NCI-H460 (cell line): ENCODE data around the gene FLOT2. TPM values are rescaled to one million over a fixed set of nuclear protein-coding genes. Genes with fewer than 3 reads are reported as not detected.
"Not testable (repeated sequence)": the region's sequence is repeated elsewhere in the genome, so short reads cannot be mapped to it uniquely, and the experiment has no call there.

Experiments
- DNase-seq: peaks from one replicate; pipeline ENCODE4 v3.0.0-alpha.2; 2016; ENCODE audit warnings: low read depth; ENCODE audit errors: extremely low read depth
- total RNA-seq: library from RNA; depleted of rRNA; stranded (reverse); fragments of >200 nt; shearing (Covaris generic); gene quantifications from 2 replicates; pipeline ENCODE4 v1.2.3, GENCODE V29; 2014

The FLOT2 gene
- total RNA-seq, 1 experiment from 2014 or later = 30.7 TPM

DNA sequence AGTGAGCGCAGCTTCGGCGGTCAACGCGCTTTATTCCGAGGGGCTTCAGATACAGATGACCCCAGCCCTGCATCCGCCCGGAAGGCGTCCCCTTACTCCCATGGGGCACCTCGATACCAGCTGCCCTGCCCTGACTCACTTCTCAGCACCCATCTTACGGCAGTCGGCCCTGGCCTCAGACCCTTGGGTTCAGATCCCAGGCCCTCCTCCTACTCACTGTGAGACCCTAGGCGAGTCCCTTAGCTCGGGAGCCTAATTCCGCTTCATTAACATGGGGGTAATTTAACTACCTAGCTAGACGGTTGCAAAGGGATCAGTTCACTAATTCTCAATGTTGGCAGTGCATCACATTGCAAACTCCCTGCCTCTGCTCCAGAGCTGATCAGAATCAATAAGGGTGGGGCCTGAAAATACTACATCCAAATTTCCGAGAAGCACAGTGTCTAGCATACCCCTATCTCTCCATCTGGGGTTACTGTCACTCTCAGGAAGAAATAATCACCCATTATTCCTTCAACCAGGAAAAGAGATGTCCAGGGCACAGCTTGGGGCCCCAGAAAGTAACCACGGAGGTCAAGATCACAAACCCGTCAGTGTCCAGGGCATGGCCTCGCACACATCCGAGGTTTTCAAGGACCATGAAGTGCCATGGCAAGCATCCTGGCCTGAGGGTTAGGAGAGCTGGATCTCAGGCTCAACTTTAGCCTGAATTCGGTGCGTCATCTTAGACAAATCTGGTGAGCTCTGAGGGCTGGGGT lies 415 bp upstream of the FLOT2 start:
- DNase-seq = no peak

DNA sequence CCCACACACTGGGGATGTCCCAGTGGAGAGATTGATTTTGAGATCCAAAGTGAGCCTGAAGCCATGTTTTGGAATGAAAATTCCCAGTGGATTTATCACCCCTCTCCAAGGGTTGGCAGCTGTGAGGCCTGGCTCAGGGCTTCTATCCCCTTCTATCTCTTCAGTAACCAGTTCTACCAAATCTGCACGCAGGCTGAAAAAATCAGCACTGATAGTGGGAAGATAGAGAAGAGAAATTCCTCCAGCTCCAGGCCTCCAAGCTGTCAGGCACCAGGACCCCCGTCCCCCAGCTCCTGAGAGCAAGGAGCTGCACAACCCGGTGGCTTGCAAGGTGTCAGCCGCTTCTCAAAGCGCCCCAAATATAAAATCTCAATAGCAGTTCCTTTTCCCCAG lies 1.0 kb downstream of the FLOT2 start:
- DNase-seq = no peak

DNA sequence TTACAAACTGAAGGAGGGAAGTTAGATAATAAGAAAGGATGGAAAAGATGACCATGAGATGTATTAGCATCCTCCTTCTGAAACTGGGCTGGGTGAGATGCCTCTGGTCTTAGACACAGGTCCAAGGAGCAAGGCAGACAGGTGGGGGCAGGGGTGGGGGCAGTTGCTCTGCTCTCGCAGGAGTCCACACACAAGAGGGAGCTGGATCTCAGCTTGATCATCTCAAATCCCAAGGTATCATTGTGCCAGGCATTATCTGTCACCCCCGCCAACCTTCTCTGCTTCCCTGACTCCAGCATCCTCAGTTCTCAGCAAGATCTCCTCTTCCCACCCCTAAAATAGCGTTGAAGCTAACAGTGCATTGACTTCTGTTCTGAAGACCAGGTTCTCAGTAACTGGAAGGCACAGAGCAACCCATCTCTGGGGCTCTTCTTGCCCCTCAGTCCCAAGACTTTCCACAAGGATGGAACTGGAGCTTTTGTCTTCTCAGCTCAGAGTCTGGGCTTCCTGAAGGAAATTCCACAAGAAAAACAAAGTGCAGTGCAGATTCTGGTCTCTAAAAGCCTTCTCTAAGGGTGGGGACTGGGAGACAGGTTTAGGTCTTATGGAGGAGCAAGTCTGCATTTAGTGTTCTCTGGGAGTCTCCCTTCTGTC lies 1.6 kb downstream of the FLOT2 start:
- DNase-seq = no peak

DNA sequence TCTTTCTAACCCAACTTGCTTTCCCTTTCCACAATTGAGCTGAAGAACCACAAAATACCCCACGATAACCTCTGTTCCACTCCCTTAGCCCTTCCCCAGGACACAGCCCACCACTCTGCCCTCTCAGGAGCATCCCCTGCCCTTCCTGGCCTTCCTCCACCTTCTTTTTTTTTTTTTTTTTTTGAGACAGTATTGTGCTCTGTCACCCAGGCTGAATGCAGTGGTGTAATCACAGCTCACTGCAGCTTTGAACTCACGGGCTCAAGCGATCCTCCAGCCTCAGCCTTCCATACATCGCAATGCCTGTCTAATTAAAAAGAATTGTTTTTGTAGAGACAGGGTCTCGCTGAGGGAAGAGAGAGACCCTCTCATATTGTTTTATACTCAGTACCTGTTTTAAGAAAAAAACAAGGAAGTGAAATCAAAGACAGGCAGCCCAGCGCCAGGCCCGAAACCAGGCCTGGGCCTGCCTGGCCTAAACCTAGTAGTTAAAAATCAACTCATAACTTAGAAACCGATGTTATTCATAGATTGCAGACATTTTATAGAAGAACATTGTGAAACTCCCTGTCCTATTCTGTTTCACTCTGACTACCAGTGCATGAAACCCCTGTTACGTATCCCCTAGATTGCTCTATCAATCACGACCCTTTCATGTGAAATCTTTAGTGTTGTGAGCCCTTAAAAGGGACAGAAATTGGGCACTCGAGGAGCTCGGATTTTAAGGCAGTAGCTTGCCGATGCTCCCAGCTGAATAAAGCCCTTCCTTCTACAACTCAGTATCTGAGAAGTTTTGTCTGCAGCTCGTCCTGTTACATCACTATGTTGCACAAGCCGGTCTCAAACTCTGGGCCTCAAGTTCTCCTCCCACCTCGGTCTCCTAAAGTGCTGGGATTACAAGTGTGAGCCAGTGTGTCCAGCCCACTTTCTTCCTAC lies 4.0 kb downstream of the FLOT2 start:
- not testable (repeated sequence) for DNase-seq

- no peak for DNase-seq
Observed at GRCh38 chr17:28892024-28892423, 5.5 kb downstream of the FLOT2 start.

DNA sequence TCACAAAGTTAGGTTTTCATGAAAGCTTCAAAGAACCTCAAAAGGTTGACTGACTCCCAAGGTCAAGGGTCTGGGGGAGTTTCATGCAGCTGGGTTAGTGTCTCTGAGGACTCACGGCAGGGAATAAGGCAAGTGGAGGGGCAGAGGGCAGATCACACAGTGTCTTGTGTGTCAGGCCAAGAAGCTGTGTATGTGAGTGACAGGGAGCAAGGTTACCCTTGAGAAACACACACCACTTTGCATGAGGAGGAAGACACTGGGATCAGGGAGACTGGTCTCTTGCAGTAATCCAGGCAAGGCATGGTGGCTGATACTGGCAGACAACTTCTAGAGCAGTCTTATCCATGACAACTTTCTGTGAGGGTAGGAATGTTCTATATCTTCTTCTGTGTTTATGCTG lies 6.3 kb downstream of the FLOT2 start:
- no peak for DNase-seq

DNA sequence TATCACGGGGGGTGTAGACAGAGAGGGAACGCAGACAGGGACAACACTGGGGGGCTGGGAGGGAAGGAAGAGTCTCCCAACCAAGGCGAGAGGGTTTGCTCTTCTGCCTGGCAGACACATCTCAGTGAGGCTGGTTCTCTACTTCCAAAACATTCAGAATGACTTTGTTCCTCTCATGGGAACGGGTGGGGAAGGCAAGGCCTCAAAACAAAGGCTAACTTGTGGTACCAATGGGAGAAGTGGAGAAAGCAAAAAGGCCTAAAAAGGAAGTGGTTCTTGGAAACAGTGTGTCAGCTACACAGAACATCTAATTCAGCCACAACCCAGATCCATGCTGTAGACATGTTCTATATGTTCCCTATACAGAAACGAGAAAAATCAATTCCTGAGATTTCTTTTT lies 7.5 kb downstream of the FLOT2 start:
- no peak for DNase-seq

- no peak for DNase-seq
Observed at GRCh38 chr17:28888832-28889231, 8.7 kb downstream of the FLOT2 start.

DNA sequence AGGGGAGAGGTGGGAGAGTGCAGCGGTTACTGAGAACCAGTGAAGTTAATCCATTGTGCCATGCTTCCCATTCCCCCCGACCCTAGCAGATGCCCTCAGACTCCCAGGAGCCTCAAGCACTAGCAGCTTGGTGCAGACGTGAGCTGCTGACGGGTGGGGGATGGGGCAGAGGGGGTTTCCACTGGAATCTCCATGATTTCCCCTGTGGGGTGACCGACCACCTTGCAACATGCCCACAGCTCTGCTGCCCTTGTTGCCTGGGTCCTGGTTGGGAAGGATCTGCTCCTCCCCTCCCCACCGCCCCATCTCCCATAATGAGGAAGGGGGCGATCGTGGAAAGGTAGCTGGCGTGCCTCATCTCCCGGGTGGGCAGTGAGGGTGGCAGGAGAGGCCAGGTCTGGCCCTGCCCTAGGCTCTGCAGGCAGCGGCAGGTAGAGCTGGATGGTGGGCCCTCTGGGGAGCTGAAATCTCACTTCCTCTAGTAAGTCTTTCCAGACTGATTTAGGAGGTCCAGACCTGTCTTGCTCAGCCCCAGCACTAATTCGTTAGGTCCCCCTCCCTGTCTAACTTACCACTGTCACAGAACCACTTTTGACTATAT lies 9.6 kb downstream of the FLOT2 start:
- no peak for DNase-seq

- no peak for DNase-seq
Observed at GRCh38 chr17:28885951-28886350, 11.6 kb downstream of the FLOT2 start.

GRCh38 chr17:28885363-28885762 lies 12.2 kb downstream of the FLOT2 start:
- DNase-seq = no peak

- DNase-seq = no peak
Observed at GRCh38 chr17:28883967-28884702, 13.4 kb downstream of the FLOT2 start.

DNA sequence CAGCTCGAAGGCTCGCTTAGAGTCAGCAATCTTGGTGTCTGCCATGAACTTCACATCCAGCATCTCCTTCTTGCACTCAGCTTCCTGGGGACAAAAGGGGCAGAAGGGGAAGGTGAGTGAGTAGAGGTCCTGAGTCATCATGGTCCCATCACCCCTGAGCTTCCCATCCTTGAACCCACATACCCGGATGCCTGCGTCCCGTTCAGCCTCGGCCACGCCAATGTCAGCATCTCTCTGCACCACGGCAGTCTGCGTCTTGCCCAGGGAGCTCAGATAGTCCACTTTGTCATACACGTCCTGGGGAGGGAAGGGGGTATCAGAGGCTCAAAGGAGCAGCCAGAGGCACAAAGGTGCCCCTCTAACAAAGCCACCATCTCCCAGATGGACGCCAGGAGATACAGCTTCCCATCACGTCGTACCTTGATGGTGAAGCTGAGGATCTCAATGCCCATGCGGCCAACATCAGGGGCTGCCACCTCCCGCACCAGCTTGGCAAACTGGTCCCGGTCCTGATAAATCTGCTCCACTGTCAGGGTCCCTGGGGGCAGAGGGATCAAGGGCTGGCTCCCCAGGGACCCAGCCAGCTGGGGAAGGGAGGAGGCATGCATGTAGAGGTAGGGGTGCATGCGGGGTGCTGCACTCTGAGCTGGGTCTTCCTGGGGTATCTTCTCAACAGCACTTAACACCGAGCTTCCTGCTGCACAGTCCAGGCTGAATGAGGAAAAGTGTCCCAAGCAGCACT lies 15.2 kb downstream of the FLOT2 start:
- DNase-seq = no peak

- no peak for DNase-seq
Observed at GRCh38 chr17:28881533-28882056, 15.9 kb downstream of the FLOT2 start.

GRCh38 chr17:28880572-28880945 lies 17.0 kb downstream of the FLOT2 start:
- DNase-seq = no peak

DNA sequence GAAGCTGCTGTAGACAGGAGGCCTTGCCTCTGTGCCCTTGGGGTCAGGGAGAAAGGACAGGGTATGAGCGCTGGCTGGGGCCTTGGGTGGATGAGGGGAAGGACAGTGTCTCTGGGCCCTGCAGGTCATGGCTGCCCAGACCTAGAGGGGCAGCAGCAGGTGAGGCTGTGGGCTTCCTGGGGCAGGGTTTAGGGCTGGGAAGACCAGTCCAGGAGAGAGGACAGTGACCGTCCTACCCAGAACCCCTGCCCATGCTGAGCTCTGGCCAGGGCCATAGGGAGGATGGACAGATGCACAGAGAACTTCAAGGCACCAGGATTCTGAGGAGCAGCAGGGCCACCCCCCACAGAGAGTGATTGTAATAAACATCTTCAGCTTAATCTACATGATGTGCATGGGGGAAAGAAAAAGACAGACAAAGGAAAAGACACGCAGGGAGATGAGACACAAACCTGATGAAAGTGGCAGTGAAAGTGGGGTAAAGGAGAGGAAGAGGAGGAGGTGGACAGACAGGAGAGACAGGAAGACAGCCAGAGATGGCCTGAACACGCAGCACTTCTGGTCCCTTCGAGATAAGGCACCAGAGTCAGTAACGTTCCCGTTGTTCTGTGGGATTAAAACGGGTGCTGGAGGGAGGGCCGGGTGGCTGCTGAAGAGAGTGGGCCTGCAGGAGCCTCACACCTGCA lies 17.5 kb downstream of the FLOT2 start:
- DNase-seq = no peak

GRCh38 chr17:28878981-28879380 lies 18.6 kb downstream of the FLOT2 start:
- peak; percentile 46 for DNase-seq

DNA sequence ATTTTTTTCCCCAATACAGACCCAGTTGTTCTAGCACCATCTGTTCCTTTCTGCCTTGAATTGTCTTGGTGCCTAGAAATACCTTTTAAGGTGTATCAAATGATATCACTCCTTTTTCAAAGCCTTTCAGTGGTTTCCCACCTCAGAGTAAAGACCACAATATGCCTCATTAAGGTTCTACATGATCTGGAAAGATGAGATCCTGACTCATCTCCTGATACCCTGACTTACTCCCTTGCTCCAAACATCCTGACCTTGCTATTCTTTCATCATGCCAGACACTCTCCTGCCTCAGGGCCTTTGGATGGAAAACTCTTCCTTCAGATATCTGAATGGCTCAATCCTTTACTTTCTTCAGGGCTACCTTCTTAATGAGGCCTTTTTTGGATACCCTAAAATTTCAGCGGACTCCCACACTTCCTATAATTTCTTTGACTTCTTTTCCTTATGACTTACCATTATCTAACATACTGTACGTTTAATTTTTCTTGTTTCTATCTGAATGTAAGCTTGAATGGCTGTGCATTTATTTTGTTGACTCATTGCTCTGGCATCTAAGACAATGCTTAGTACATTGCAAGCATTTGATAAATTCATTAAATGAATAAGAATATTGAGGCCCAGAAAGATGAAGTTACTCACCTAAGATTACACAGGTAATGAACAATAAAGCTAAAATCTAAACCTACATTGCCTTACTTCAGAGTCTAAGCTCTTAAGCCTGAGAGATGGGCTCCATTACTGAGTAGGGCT lies 19.2 kb downstream of the FLOT2 start:
- no peak for DNase-seq
